NAMALWA (cell line): ENCODE measurements around the gene DDO.

ENCODE experiments used
- DNase-seq: peaks from one replicate; pipeline ENCODE4 v3.0.0-alpha.2; 2015; ENCODE audit warnings: low spot score

Gene DDO

GRCh38 chr6:110419028-110419739 is 3.8 kb upstream of the DDO start:
- DNase-seq = no peak

DNA sequence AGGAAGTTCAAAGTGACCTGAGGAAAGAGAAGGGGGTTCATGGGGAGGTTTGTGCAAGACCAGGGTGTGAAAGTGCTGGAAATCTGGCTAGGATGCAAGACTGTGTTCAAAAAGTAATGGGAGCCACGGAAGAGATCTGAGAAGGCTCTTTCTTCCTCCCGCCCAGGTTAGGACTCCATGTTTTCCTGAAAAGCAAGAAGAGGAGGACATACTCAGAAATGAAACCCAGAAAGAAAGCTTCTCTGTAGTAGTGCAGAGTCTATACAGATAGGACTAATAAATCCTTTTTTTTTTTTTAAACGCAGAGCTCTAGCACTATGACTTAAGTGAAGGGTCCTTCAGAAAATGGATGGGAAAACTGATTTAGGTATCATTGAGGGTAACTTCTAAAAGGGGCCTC is 3.2 kb upstream of the DDO start:
- no peak for DNase-seq

GRCh38 chr6:110414669-110415068 is 706 bp downstream of the DDO start:
- DNase-seq = no peak

GRCh38 chr6:110412360-110412759 is 3.0 kb downstream of the DDO start:
- no peak for DNase-seq

GRCh38 chr6:110410511-110410910 is 4.9 kb downstream of the DDO start:
- DNase-seq = no peak

- DNase-seq = no peak
Measured at GRCh38 chr6:110409794-110410193, 5.6 kb downstream of the DDO start.

GRCh38 chr6:110408901-110409300 is 6.5 kb downstream of the DDO start:
- no peak for DNase-seq

- DNase-seq = no peak
Measured at GRCh38 chr6:110404607-110405006, 10.8 kb downstream of the DDO start.

- DNase-seq = no peak
Measured at GRCh38 chr6:110401585-110402176, 13.7 kb downstream of the DDO start.

DNA sequence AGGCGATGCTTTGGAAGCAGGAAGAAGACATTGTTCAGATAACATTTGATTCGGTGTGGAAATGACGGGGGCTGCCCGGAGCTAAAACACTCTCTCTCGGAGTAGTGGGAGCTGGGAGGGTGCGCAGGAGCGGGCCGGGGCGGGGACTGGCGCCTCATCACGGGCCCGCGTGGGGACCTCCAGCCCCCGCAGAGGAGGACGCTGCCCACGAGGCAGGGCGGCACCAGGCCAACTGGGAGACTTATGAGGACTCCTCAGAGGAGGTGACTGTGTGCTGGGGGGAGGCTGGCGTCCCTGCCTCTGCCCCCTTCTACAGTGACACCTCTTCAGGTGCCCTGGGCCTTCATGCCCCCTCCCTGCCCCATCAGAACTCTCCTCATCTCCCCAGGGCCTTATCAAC is 15.2 kb downstream of the DDO start:
- no peak for DNase-seq

DNA sequence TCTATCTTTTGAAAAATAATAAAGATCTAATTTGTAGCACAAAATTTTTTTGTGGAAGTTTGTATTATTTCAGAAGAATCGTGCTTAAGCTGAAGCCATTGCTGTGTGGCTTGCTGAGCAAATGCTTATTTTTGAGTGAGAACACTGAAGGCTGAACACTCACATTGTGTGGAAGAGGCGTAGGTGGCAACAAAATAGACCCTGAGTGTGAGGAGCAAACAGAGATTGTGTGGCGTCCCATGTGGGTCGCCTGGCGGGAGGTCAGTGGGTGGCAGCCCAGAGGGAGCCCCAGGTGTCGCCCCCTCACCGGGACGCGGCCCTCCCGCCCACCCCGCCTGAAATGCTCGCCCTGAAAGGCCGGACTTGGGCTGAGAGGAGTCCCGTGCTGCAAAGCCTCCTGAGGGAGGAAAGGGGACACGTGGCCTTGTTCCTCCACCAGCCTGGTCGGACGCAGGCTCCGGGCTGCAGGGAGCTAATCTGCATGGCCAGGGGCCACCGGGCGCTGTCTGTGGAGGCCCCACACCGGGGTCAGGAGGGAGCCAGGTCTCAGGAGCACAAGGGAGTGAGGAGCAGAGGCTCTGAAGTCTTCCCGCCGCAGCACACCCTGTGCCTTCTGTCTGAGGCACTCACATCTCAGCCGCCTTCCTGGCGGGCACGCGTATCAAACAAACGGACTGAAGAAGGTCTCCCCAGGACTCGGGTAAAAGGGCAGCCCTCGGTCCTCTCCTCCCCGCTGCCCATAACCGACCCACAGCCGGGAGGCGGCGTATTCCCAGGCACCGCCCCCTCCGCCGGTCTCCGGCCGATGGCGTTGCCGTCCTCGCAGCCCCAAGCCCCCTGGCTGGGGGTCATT is 15.9 kb downstream of the DDO start:
- no peak for DNase-seq

- no peak for DNase-seq
Measured at GRCh38 chr6:110398778-110399177, 16.6 kb downstream of the DDO start.

- DNase-seq = no peak
Measured at GRCh38 chr6:110395221-110395620, 20.2 kb downstream of the DDO start.

DNA sequence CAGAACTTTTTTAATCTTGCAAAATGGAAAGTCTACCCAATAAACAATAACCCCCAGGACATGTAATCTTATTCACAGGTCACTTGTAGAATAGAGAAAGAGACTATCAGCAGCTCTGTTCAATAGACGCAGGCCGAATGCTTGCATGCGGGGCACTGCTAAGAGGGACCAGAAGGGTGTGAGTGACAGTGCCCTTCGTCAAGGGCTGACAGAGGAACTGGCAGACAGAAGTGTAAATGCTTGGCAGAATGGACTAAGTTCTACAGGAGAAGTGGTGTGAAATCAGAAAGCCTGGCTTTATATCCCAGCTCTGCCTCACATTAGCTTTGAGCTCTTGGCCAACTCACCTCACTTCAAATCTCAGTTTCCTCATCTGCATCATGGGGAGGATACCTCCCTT is 21.0 kb downstream of the DDO start:
- no peak for DNase-seq

GRCh38 chr6:110392727-110393126 is 22.6 kb downstream of the DDO start:
- no peak for DNase-seq

DNA sequence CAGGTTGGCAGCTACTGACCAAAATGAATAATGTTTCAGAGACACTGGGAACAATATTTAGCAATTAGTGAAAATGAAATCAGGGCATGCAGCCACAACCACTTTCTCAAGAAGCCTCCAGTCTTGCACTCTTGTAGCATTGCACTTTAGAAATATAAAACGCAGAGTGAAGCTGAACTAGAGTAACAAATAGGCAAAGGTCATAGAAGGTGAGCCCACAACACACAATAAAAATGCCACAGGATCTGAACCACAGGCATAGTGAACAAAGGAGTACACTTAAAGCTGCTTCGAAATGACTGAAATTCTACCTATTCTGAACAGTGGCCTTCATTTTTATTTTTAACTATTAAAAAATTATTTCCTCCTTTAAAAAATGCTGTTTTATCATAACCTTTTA is 25.0 kb downstream of the DDO start:
- no peak for DNase-seq

DNA sequence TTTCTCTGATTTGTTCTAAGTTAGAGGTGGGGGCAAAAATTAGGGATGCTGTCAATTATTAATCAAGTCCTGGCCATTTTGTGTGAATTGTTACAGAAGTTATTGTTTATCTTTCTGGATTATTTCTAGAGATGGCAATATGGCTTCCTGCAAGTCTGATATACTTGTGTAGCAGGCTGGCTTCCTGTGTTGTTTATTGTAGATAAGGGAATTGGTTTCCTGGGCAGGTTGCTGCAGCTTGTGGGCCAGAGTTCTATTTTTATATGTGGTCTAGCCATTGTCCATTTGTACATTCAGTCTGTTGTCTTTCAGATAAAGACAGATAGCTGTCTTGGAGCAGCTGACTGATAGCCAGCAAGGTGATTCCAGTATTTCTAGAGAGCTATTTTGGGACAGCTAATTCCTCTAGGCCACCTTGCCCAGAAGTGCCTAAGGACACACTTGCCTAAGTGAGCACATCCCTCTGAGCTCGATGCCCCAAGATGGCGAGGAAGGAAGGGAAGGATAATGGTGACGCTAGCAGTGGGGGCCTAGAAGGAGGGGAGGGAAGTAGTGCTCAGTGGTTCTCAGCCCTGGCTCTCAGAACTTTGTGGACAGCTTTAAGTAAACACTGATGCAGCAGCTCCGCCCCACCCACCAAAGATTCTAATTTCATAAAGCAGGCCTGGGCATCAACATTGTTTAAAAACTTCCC is 25.5 kb downstream of the DDO start:
- no peak for DNase-seq

DNA sequence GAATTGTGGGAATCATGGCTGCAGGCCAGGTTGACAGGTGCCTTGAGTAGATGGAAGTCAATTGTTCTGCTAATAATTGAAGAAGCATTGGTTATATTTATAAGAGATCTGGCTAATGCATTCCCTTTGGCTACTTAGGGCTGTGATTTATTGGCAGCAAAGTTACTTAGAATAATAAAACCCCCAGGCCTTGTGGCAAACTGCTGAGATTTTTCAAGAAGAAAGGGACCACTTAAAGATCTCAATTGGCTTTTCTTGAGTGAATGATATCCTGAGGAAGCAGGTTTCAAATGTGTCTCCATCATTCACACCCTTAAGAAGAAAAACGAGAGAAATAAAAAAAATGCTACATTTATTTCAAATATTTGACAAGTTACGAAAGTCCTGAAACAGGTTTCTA is 27.4 kb downstream of the DDO start:
- no peak for DNase-seq

DNA sequence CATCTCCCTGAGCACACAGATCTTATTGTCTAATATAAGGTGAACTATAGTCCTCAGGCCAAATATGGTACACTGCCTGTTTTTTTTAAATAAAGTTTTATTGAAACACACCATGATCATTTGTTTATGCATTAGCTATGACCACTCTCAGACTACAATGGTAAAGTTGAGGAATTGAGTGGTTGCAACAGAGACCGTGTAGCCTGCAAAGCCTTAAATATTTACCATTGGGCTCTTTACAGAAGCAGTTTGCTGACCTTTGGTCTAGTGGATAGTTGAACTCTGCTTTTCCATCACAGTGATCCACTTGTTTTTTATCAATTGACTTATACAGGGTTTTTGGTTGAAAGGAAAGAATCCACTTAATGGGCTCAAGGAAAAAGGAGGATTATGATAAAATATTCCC is 29.9 kb downstream of the DDO start:
- no peak for DNase-seq

GRCh38 chr6:110378552-110378951 is 36.8 kb downstream of the DDO start:
- DNase-seq = no peak

DNA sequence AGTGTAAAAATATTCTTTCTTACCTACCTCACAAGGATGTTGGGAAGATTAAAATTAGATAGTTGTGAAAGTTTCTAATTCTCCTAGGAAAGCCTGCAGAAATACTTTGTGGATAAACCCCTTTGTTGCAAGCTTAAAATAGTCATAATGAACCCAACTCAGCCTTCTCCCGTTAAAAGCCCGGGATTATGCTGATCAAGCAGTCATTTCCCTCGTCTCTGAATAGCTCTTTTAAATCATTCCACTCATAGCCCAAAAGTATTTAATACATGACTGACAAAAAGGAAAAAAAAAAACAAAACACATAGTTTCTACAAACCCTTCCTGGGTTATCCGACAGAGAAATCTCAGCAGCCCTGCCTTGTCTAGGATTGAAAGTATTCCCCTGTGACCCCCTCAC is 46.3 kb downstream of the DDO start:
- DNase-seq = no peak

DNA sequence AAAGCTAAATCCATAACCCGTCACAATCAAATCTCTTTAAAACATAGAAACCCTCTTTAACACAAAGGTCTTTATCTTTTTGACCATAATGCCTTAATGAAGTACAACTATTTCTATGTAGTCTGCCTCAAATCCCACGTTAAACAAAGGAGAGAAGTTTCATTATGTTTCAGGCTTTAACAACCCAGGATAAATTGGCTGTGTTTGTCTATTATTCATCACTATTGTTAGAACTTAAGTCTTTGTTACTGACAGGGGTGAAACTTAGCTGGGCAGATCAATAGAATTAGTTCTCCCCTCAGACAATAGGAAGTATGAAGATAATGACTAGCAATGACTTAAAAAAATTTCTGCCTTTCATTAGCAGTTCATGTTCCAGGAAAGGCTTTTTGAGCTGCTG is 47.1 kb downstream of the DDO start:
- no peak for DNase-seq

GRCh38 chr6:110367825-110368224 is 47.5 kb downstream of the DDO start:
- no peak for DNase-seq
